HG03521 (cell line): ENCODE results near the gene TBX1.

Source experiments
- ATAC-seq: cut with Tn5 transposase; IDR thresholded peaks from one replicate; pipeline ENCODE4 v1.9.1; 2021; ENCODE audit warnings: mild to moderate bottlenecking, moderate library complexity; ENCODE audit not compliant: unreplicated experiment

Gene TBX1

DNA sequence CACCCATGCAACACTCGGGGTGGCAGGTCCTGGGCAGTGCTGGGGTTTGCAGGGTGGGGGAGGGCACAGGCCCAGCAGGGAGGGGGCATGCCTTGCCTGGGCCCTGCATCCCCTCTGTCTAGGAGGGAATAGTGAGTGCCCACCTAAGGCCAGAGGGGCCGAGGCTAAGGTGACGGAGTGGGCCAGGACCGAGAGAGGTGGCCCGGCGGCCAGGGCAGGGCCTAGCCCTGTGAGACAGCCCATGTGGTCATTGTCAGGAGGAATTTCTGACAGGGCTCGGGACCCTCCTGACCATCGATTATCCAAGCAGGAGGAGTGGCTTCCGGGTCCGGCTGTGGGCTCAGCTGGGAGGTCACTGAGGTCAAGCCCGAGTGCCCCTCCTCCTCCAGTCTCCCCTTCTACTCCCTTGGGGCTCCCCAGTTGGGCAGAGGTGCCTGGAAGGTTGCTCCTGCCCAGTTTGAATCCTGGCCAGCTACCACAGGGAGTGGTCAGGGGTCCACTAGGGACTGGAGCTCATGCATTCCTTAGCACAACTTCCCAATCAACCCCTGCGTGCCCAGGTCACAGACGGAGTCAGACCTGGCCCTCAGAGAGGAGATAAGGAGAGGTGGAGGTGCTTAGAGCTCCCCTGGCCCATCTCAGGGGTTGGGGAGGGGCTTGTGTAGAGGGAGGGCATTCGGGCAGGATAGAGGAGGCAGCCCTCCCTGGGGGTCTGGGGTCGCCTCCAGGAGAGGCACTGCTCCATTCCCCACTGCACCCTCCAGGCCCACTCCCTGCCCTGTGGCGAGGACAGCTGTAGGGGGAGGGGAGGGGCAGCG lies 22.5 kb upstream of the TBX1 start:
- ATAC-seq, result no peak

GRCh38 chr22:19738664-19739447 lies 21.7 kb upstream of the TBX1 start:
- no peak for ATAC-seq

DNA sequence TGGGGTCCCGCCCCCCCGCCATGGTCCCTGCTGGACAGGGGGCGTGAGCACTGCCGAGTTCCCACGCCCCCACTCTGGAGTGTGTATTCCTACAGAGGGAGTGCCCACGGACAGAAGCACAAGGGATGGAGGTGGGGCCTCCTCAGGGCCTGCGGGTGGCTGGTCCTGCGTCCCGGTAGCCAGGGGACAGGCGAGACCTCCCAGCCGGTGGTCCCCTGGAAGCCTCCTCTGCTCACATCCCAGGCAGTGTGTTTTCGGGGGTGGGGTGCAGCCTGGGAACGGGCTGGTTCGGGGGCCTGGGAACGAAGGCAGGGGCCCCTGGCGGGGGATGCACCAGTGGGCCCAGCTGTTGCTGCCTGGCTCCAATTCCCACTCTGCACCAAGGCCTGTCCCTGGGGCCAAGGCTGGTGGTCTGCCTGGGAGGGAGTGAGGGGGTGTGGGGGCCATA lies 21.1 kb upstream of the TBX1 start:
- no peak for ATAC-seq

DNA sequence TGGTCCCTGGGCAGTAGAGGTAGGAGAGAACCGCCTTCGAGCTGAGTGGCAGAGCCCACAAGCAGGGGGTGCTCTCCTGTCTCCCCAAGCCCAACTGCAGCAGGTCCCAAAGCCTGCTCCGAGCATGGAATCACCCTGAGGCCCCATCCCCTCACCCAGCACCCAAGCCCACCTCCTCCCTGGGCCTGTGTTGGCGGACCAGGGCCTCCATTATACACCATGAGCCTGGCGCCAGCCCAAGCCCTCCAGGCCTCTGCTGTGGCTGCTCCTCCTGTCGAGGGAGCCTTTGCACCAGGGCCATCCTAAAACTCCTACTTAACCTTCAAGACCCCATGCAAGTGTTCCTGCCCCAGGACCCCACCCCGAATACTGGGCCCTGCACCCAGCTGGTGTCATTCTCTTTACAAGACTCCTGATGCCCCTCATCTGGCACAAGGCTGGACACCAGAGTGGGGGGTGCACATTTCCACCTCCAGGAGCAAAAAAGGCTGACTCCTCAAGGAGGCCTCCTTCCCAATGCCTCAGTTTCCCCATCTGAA lies 20.6 kb upstream of the TBX1 start:
- no peak for ATAC-seq

DNA sequence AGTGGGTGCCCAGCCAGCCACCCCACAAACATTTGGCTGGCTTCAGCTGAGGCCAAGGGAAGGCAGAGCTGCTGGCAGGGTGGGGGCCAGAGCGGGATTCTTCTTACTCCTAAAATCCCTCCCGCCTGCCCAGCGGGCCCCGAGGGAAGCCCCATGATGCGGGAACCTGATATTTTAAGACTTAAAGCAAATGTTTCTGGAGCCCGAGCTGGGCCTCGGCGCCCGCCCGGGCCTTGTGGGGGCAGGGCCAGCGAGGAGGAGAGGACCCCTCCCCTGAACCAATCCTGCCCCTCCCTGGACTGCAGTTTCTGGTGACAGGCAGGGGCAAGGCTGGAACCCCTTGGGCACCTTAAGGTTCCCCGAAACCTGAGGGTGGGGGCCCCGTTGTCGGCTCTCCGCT lies 20.0 kb upstream of the TBX1 start:
- no peak for ATAC-seq

- no peak for ATAC-seq
These were observed 19.5 kb upstream of the TBX1 start for GRCh38 chr22:19741053-19741452.

DNA sequence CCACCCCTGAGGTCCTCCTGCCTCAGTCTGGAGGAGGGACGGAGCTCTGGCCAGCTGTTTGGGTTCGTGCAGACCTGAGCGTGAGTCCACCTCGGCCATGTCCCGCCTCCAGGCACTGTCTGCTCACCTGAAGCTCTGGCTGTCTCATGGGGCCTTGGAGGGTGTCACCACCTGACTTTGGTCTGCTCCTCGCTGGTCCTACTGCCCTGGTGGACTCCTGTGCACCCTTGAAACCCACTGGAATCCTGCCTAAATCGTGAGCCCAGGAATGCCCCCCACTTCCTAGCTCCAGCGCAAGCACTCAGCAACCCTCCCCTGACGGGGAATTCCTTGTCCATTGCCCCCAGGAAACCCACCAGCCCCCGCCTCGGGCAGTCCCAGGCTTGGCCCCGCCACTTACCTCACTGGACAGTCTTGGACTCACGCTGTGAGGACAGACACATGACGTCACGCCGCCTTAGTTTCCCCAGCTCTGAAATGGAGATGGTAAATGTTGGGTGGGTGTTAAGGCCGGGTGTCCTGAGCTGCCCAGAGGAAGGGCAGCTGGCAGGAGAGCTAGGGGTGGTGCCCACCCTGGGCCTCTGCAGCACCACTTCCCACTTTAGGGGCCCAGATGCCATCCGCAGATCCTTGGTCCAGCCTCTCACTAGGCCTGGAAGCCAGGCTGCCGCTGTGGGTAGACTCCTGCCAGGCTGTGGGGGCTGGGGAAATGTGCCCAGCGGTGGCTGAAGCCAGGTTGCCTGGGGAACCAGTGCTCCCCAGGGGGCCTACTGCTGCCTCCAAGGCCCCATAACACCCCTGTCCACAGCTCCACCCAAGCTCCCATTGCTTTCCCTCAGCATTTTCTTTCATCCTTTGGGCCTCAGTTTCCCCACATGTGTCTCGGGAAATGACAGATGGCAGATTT lies 18.2 kb upstream of the TBX1 start:
- ATAC-seq, result no peak

- no peak for ATAC-seq
These were observed 17.5 kb upstream of the TBX1 start for GRCh38 chr22:19743081-19743480.

GRCh38 chr22:19743651-19744050 lies 16.9 kb upstream of the TBX1 start:
- no peak for ATAC-seq

DNA sequence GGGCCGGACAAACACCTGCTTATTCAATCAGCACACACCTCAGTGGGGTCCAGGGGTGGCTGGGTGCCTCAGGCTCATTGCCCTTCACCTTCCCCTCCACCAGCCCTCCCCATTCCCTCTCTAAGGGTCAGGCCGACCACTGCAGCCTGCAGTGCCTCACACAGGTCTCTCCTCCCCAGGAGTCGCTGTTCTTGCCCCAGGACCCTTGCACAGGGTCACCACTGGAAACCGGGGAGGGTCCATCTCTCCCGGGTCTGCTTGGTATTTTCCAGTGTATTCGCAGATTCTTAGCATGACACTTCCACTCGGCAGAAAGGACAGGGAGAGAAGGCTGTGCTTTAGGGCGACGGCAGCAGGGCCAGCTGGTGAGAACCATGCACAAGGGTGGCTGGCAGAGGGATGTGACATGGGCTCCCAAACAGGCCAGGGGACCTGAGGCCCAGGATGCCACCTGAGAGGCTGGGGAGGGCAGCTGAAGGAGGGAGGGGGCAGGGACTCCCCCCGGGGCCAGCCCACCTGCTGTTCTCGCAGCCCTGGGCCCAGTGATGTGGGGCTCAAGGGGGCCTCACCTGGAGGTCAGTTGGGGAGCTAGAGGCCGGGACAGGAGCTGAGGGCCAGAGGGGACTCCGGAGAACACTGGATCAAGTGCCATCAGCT lies 16.1 kb upstream of the TBX1 start:
- ATAC-seq, result no peak

GRCh38 chr22:19745155-19746101 lies 15.2 kb upstream of the TBX1 start:
- no peak for ATAC-seq

GRCh38 chr22:19746726-19747125 lies 13.9 kb upstream of the TBX1 start:
- no peak for ATAC-seq

- ATAC-seq, result no peak
These were observed 13.0 kb upstream of the TBX1 start for GRCh38 chr22:19747551-19747950.

DNA sequence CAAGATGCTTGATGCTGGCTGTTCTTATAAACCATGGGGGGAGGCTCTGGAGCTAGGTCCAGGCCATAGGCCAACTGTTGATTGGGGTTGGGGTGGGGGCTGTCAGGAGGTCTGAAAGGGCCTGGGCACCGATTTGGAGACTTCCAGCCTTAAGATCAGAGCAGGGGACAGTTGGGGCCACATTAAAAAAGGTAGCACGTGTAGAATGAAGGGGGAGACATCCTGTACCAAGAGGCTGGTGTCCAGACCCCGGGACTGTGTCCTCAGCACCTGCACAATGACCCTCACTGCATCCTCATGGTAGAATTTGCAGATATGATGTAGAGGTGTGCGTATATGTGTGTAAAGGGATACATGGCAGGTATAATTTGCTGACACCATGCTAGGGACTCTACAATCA lies 12.4 kb upstream of the TBX1 start:
- ATAC-seq, result no peak

DNA sequence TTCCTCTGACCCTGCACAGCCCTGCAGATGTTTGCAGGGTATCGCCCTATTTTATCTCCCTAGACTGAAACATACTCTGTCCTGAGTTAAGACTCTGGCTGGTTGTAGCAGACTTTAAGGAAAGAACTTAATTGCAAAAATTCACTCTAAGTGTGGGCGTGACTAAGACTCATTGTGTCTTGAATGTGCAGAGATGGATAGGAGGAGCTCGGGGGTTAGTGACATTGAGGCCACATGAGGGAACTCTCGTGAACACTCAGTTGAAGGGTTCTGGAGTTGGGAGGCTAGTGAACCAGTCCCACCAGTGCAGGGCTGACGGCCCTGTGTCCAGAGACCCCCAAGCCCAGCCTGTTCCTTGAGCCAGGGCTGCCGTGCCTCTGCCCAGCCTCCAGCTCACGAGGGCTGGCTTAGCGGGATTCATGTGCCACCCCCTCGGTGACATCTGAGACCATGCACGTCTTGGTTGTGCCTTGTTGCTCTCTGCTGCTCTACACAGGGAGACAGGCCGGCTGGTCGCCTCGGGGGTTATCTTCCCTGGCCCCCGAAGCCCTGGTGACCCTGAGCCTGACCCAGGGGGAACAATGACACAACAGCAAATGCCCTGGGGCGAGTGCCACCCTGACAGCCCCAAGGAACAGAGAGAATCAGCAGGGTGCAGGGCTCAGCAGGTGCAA lies 11.4 kb upstream of the TBX1 start:
- no peak for ATAC-seq

DNA sequence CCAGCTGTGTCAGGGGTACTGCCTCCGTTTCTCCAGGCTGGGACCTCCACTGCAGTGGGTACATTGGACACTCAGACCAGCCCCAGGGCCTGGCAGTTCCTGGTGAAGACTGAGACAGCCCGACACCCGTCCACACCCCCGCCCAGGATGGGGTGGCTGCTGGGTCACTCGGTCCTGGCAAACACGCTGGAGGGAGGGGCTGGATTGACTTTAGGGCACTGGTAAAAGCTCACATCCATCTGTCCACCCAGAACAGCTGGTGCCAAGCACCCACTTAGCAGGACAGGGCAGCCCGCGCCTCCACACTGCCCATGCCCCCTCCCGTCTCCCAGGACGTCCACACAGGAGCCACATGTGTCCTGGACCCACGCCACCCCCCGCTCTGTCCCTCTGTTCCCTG lies 10.7 kb upstream of the TBX1 start:
- no peak for ATAC-seq

DNA sequence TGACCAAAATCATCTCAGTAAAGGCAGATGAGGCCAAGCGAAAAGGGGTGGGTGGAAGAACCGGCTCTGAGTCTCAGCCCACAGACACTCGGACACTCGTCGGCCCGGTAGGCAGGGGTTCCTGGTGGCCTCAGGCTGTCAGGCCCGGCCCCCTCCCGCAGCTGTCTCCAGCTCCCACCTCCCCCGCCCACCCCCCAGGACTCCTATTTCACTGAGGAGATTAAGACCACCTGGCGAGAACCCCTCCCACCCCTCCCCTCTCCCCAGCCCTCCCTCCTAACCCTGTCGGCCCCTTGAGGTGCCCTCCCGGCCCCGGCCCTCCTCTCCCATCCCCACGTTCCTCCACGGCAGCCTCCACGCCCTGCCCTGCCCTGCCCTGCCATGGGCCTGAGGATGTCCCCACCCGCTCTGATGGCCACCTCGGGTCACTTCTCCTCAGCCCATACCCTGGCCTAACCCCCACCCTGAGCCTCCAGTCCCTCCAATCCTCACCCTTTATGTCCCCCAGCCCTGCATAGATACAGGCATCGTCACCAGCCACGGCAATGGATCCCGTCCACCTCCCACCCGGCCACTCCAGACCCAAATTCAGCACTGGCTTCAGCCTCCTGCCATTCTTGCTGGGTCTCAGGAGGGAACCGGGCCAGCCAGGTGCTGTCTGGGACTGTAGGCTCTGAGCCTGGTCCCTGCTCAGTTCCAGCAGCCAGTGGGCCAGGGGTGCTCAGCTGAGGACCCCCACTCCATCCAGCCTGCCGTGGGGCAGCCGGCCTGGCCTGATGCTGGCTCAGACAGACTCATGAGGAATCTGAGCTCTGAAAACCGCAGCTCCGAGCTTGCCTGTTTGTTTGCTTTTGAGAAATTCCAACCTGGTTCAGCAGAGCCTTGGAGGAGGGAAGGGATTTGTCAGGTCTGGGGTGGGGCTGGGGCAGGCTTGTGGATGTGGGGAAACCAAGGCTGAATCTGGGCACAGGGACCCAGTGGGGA lies 9.8 kb upstream of the TBX1 start:
- ATAC-seq, result no peak
